ENCODE results near the gene SPEN.
A peak's percentile ranks its signal among the peaks of the same experiment; 100 is the strongest.
"Not testable (repeated sequence)": the region's sequence is repeated elsewhere in the genome, so short reads cannot be mapped to it uniquely, and the experiment has no call there.

The SPEN gene

DNA sequence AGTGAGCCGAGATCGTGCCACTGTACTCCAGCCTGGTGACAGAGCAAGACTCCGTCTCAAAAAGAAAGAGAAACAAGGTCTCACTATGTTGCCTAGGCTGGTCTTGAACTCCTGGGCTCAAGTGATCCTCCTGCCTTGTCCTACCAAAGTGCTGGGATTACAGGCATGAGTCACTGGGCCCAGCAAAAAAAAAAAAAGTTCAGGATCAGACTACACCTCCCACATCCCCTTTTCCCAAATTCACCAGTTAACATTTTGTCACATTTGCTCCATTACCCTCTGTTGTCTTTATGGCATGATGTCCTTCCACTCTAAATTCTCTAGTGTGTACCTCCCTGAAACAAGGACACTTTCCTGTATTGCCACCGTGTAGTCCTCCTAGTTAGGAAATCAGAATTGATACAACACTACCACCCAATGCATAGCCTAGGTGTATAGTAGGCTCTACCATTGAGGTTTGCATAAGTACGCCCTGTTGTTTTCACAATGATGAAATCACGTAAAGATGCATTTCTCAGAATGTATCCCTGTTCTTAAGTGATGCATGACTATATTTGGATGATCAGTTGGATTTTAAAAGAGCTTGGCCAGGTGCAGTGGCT is 10.7 kb downstream of the SPEN start:
- DNase-seq (ENCODE audit: low spot score) = no peak

DNA sequence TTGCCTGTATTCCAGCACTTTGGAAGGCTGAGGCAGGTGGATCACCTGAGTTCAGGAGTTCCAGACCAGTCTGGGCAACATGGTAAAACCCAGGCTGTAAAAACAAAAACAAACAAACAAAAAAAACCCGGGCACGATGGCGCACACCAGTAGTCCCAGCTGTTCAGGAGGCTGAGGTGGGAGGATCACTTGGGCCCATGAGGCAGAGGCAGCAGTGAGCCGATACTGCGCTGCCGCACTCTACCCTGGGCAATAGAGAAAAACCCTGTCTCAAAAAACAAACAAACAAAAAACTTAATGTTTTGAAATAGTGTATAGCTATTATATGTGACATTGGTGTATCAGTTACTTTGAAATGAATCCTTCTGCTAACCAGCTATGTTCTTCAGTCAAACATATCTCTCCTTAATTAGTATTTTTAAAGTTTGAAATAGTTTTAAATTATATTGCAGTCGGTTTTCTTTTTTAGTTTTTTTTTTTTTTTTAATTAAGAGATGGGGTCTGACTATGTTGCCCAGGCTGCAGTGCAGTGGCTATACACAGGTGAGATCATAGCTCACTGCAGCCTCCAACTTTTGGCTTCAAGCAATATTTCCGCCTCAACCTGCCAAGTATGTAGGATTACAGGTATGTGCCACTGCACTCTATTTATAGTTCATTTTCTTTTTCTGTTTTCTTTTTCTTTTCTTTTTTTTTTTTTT is 11.3 kb downstream of the SPEN start:
- no peak for DNase-seq (ENCODE audit: low spot score)

DNA sequence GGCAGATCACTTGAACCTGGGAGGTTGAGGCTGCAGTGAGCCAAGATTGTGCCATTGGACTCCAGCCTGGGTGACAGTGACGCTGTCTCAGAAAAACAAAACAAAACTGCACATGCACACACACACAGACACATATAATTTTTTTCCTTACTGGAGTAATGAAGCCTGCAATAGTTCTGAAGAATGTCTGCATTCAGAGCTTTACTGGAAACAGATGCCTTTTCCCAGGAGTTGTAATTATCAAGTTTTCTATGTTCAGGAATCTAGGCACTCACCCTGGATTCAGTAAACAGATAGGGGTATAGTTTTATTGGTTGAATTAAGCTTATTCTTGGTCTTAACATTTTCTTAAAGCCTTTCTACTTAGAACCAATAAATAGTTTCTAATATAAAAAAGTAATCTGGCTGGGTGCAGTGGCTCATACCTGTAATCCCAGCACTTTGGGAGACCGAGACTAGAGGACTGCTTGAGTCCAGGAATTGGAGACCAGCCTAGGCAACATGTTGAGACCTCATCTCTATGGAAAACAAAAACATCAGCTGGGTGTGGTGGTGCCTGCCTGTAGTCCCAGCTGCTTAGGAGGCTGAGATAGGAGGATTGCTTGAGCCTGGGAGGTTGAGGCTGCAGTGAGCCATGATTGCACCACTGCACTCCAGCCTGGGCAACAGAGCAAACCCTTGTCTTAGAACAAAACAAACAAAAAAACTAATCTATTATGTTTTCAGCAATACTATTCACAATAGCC is 15.8 kb downstream of the SPEN start:
- DNase-seq (ENCODE audit: low spot score) = no peak

DNA sequence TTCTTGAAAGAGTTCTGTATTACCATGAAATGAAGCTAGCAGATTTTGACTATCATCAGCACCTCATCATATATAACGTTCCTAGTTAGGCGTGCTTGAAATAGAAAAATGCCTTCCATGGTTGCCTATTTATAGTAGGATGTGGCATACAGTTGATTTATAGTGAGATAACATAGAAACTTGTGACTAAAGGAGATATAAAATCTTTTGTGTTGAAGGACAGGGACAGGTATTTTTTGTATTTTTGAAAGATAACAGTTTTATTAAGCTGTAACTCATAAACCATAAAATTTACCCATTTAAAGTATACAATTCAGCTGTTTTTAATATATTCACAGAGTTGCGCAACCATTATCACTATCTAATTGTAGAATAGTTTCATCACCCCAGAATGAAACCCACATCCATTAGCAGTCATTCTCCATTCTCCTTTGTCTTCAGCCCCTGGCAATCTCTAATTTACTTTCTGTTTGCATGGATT is 19.3 kb downstream of the SPEN start:
- no peak for DNase-seq (ENCODE audit: low spot score)

DNA sequence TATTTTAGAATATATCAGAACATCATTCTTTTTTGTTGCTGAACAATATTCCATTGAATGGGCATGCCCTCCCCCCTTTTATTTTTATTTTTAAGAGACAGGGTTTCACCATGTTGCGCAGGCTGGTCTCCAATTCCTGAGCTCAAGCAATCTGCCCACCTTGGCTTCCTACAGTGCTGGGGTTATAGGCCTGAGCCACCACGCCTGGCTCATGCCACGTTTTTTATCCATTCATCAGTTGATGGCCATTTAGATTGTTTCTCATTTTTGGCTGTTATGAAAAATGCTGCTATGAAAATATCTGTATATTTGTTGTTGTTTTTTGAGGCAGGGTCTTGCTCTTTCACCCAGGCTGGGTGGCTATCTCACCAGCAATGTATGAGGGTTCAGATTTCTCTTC is 19.8 kb downstream of the SPEN start:
- DNase-seq (ENCODE audit: low spot score) = no peak

DNA sequence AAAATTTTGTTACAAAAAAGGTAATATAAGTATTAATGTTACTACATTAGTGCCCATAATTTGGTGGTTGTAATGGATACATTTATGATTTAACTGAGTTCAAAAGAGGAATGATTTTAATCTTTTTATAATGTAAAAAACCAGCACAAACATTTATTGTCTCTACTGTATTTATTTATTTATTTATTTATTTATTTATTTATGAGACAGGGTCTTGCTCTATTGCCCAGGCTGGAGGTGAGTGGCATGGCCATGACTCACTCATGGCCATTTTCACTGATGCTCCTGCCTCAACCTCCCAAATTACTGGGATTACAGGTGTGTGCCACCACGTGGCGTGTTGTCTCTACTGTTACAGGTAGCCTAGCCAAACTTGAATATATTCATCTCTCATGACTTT is 21.9 kb downstream of the SPEN start:
- no peak for DNase-seq (ENCODE audit: low spot score)

DNA sequence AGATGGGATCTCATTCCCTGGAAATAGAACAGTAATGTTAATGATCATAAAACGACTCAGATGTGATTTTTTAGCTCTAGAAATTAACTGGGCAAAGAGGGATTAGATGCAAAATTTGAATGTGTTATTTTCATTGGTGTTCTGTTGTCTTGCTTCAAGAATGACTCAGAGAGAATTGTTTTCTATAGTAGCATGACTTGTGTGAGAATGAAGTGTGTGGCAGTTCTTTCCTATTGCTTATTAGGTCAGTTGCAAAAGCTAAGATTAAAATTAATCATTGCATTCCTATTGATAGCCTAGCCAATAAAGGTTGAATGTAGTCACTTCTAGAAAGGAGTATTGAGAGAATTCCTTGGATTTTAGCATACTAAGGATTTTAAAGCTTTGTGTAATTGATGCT is 22.9 kb downstream of the SPEN start:
- no peak for DNase-seq (ENCODE audit: low spot score)

DNA sequence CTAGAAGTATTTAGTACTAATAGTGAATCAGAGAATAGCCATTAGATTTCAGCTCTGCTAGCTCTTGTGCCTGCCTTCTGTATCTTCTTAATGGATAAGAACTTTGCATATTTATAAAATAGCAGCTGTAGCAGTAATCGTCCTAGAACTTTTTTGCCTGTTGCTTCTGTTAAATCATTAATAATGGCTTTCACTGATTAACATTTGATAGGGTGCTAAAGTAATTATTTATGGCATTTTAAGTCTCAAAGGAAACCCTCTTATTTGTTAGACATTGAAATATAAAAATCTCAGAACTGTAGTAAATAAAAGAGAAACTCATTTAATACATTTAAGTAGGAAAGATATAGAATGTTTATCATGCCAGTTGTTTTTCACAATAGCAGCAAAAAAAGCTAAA is 27.0 kb downstream of the SPEN start:
- no peak for DNase-seq (ENCODE audit: low spot score)

DNA sequence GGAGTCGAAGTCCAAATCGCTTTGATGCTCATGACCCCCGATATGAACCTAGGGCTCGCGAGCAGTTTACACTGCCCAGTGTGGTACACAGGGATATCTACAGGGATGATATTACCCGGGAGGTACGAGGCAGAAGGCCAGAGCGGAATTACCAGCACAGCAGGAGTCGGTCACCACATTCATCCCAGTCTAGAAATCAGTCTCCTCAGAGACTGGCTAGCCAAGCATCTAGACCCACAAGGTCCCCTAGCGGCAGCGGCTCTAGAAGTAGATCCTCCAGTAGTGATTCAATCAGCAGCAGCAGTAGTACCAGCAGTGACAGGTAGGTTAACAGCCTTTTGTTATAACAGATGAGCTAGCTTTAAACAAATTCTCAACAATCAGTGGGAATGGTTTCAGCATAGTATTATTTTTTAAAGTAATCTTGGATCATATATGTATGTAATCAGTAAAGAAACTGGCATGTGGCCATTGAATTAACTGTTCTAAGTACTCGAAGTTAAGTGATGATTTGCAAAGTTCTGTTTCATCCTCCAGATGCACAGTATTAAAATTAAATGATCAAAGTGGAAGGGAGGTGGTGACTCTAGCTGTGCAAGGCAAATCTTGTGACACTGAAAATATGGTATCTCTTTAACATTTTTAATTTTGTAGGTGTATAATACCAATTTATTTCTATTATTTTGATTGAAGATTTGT is 29.0 kb downstream of the SPEN start:
- DNase-seq (ENCODE audit: low spot score) = no peak

DNA sequence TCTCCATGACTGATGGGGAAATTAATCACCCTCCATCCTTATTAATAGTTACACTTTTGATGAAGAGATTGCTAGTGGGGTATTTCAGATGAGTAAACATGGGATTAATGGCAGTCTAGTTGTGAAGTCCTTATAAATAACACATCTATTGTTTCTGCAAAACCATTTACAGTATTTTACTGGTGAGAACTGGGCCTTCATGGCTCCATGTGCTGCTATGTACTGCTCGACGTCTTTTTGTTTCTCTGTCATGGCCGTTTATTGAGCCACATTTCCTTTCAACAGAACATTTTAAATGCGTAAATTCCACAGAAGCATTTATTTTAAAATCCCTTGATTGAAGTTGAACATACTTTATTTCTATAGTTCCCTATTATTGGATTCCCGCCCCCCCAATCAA is 34.5 kb downstream of the SPEN start:
- no peak for DNase-seq (ENCODE audit: low spot score)

DNA sequence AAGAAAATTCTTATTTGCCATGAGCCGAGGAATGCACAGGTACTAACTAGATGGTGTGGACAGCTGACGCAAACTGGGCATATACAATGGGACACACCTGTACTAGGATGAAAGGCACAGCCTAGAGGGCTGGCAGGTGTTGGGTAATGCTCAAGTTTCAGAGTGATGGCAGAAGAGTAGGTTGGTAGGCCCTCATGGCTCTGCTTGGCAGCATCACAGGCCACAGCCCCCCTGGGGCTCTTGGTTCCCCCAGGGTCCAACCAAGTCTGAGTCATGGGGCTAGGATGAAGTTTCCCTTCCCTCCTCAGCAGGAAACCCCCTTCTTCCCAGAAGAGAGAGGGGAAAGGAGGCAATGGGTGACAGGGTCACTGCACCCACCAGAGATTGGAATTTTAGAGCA is 35.2 kb downstream of the SPEN start:
- no peak for DNase-seq (ENCODE audit: low spot score)

DNA sequence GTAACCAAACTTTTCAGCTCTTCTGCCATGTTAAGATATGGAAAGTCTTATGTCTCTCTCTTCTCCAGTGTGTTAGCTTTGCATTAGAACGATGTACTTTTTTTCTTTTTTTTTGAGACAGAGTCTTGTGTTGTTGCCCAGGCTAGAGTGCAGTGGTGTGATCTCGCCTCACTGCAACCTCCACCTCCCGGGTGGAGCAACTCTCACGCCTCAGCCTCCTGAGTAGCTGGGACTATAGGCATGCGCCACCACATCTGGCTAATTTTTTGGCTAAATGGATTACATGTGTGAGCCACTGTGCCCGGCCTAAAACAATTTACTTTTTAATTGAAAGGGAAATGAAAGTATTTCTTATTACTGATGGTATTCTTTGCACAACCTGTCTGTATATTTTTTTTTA is 35.8 kb downstream of the SPEN start:
- DNase-seq (ENCODE audit: low spot score) = no peak

DNA sequence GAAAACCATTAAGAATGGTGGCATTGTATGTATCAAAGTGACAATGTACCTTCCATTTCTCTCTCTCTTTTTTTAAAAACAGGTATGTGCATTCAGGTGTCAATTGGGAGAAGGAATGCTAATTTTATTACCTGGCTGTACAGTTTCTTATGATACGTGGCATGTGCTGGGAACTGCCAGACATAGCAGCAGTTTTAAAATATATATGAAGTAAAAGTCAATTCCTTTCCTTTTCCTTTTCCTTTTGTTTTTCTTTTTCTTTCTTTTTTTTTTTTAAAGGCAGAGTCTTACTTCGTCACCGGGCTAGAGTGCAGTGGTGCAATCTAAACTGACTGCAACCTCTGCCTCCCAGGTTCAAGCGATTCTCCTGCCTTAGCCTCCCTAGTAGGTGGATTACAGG is 37.0 kb downstream of the SPEN start:
- no peak for DNase-seq (ENCODE audit: low spot score)

DNA sequence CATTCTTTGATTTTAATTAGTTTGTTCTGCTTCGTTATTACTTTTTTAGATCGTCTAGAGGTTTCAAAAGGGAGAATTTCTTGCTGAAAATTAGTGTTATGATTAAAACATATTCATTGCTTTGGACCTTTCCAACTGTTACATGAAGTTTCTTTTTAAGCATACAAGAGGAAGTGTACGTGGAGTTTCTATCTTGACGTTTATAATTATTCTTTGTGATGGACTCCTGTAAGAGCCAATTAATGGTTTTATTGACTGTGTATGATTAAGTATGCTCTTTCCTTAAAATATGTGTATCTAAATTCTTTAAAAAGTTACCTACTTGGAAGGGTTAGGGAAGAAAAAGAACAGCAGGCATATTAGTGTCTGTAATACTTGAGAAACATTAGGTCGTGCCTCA is 37.8 kb downstream of the SPEN start:
- DNase-seq (ENCODE audit: low spot score) = no peak

DNA sequence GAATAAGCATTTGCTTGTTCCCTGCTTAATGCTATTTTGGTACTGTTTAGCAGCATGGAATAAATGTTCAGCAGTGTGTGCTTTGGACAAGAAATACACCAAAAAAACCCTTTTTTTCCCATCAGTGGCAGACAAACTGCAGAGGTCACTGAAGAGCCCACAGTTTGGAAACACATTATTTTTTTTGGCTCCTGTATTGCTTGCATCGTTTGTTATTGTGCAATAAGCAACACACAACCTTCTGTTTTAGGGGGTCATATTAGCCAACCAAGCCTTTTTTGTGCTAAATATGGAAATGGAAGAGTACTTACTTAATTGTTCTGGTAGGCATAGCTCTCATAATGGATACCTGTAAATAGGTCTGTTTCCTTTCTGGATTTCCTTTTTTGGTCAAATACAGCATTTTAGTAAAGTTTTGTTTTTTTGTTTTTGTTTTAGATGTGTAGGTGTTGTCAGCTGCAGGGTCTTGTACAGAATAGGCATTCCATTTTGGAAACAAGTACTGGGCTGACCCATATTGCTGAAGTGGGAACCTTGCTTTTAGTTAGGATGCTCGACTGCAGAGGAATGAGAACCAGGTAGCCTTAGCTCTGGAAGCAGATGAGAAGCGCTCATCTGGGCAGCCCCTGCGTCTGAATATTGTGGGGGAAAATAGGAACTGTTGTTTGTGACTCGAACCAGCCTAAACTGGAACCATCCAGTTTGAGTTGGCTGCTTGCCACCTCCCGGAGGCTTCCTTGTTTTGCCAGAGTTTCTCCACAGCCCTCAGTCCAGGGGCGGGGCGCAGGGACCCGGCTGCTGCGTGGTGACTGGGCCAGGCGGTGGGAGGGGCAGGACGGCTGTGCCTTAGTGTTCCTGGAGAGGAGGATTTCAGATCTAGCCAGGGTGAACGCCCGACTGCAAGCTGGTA is 38.4 kb downstream of the SPEN start:
- peak; percentile 95 for DNase-seq (ENCODE audit: low spot score)

DNA sequence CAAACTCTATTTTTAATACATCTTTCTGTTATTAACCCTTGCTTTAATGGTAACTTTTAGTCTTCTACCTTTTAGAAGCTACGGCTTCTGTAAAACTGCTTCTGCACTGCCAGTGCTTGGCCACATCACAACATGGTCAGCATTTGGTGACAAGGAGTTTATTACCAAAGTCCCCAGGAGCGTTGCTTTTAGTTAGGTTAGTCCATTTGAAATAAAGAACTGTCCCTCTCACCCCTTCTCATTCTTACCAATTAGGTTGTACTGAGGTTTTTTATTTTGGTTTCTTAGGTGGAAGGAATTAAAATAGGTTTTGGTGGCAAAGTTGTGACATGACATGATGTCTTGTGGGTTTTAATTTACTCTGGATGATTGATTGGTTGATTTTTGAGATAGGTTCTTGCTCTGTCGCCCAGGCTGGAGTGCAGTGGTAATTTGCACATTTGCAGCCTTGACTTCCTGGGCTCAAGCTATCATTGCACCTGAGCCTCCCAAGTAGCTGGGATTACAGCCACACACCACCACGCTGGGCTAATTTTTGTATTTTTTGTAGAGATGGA is 39.2 kb downstream of the SPEN start:
- DNase-seq (ENCODE audit: low spot score) = no peak

DNA sequence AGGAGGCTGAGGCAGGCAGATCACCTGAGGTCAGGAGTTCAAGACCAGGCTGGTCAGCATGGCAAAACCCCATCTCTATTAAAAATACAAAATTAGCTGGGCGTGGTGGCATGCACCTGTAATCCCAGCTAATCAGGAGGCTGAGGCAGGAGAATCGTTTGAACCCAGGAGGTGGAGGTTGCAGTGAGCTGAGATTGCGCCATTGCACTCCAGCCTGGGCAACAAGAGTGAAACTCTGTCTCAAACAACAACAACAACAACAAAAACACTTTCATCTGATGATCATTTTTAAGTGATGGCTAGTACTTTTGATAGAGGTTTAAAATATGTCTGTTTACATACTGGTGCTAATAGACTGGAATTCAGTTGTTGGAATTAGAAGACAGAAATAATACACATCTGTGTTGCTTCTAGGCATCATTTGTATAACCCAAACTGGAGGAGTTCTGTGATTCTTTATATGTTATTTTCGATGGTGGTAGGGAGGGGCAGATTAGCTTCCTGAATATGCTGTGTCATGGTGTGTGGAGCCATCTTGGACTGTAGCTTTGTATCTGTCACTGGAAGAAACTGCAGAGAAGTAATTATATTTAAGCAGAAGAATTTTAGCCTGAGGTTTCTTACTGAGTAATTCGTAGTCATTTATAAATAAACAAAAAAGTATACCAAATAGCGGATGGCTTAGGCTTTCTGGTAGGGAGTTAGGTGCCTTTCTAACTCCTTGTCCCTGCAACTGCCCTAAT is 45.5 kb downstream of the SPEN start:
- DNase-seq (ENCODE audit: low spot score) = not testable (repeated sequence)

DNA sequence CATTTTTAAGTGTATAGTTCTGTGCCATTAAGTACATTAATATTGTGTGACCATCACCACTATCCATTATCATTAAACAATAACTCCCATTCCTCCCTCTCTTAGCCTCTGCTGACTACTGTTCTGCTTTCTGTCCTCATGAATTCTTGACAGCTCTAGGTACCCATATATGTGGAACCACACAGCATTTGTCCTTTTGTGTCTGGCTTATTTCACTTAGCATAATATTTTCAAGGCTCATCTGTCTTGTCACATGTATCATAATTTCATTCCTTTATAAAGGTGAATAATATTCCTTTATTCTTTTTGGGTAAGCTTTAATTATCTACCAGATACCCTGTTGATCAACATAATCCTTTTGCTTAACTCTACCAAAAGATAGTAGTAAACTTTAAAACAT is 47.7 kb downstream of the SPEN start:
- no peak for DNase-seq (ENCODE audit: low spot score)

DNA sequence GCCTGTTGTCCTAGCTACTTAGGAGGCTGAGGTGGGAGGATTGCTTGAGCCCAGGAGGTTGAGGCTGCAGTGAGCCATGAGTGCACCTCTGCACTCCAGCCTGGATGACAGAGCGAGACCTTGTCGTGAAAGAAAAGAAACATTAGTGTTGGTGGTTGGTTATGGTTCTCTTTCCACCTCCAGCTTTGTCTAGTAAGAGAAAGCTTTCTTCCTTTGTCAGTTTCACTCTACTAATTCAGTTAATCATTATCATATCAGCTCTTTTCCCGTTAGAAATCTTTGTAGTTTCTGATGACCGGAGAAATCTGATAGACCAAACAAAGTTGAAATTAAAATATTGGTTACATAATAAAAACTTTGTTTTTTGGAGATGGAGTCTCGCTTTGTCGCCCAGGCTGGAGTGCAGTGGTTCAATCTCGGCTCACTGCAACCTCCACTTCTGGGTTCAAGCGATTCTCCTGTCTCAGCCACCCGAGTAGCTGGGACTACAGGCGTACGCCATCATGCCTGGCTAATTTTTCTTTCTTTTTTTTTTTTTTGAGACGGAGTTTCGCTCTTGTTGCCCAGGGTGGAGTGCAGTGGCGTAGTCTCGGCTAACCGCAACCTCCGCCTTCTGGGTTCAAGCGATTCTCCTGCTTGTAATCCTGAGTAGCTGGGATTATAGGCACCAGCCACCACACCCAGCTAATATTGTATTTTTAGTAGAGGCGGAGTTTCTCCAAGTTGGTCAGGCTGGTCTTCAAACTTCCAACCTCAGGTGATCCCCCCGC is 49.5 kb downstream of the SPEN start:
- not testable (repeated sequence) for DNase-seq (ENCODE audit: low spot score)

DNA sequence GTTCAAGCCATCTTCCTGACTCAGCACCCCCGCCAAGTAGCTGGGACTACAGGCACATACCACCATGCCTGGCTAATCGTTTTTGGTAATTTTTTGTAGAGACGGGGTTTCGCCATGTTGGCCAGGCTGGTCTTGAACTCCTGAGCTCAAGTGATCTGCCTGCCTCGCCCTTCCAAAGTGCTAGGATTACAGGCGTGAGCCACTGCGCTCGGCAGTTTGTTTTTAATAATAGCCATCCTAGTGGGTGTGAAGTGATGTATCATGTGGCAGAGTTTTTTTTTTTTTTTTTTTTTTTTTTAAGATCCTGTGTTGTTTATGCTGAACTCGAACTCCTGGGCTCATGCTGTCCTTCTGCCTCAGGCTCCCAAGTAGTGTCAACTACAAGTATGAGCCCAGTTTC is 51.8 kb downstream of the SPEN start:
- no peak for DNase-seq (ENCODE audit: low spot score)
